Smooth muscle cell (in vitro differentiated cells): ENCODE data around the gene TMEM139. TPM values are rescaled to one million over a fixed set of nuclear protein-coding genes. Genes with fewer than 3 reads are reported as not detected.
"Not testable (repeated sequence)": the region's sequence is repeated elsewhere in the genome, so short reads cannot be mapped to it uniquely, and the experiment has no call there.

Experiments
- DNase-seq: peaks from one replicate; lab custom pipeline; 2025; ENCODE audit not compliant: unreplicated experiment; lab: John Stamatoyannopoulos, UW
- H2AFZ ChIP-seq: fragments of 200-600 bp; sonication (generic); 2 replicates; pipeline ENCODE4 v1.6.0; 2016; ENCODE audit warnings: antibody characterized with exemption, low read depth, mild to moderate bottlenecking
- H3F3A ChIP-seq: fragments of 200-600 bp; sonication (generic); 2 replicates; pipeline ENCODE4 v1.6.0; 2017; ENCODE audit warnings: antibody characterized with exemption, low read depth
- H3K27ac ChIP-seq: fragments of 200-600 bp; sonication (generic); 2 replicates; pipeline ENCODE4 v1.5.1; 2016; ENCODE audit warnings: low read depth, mild to moderate bottlenecking
- H3K27me3 ChIP-seq: fragments of 200-600 bp; sonication (generic); 2 replicates; pipeline ENCODE4 v1.6.1; 2016; ENCODE audit warnings: low read depth, mild to moderate bottlenecking
- H3K36me3 ChIP-seq: fragments of 200-600 bp; sonication (generic); 2 replicates; pipeline ENCODE4 v1.5.1; 2016; ENCODE audit warnings: low read depth
- H3K4me1 ChIP-seq: fragments of 200-600 bp; sonication (generic); 2 replicates; pipeline ENCODE4 v1.5.1; 2016; ENCODE audit warnings: low read depth
- H3K4me2 ChIP-seq: fragments of 200-600 bp; sonication (generic); 2 replicates; pipeline ENCODE4 v1.6.0; 2016; ENCODE audit warnings: mild to moderate bottlenecking
- H3K4me3 ChIP-seq: fragments of 200-600 bp; sonication (generic); 2 replicates; pipeline ENCODE4 v1.5.1; 2016; ENCODE audit warnings: mild to moderate bottlenecking
- H3K79me2 ChIP-seq: fragments of 200-600 bp; sonication (generic); 2 replicates; pipeline ENCODE4 v1.6.0; 2016; ENCODE audit warnings: low read depth, mild to moderate bottlenecking
- H3K9ac ChIP-seq: fragments of 200-600 bp; sonication (generic); 2 replicates; pipeline ENCODE4 v1.6.0; 2016; ENCODE audit warnings: low read depth
- H3K9me3 ChIP-seq: fragments of 200-600 bp; sonication (generic); replicated peaks from 2 replicates; pipeline ENCODE4 v1.5.1; 2016; ENCODE audit warnings: low read depth
- H4K20me1 ChIP-seq: fragments of 200-600 bp; sonication (generic); 2 replicates; pipeline ENCODE4 v1.6.0; 2016; ENCODE audit warnings: low read depth
- CTCF ChIP-seq: fragments of 200-600 bp; sonication (generic); IDR thresholded peaks from 2 replicates; pipeline ENCODE4 v1.5.1; 2017; ENCODE audit warnings: borderline replicate concordance, mild to moderate bottlenecking, antibody characterized with exemption; ENCODE audit not compliant: insufficient read depth, poor library complexity, severe bottlenecking
- WGBS: methylation state at CpG from one replicate; pipeline ENCODE4 v1.1.7; 2016; ENCODE audit warnings: low lambda C conversion rate; 5-methylcytosine and 5-hydroxymethylcytosine counted together
- polyA plus RNA-seq: library from polyadenylated mRNA; unstranded; fragments of >200 nt; fragmentation: Nextera tagmentation; extraction: Ambion mirVana; gene quantifications from 2 replicates; pipeline ENCODE4 v1.2.1, GENCODE V29; 2016
- total RNA-seq: library from RNA; depleted of rRNA; stranded (reverse); fragments of >200 nt; gene quantifications from 2 replicates; pipeline ENCODE4 v1.2.3, GENCODE V29; 2014

TMEM139 gene
- total and polyA plus RNA-seq, 2 experiments from 2014 or later = 0.93 to 9.1 TPM

GRCh38 chr7:143263266-143264195 lies 21.2 kb upstream of the TMEM139 start, which contains the start of gene GSTK1:
GSTK1 (plus strand) TSS chr7:143263441; CDS start chr7:143263514, 73 bp downstream.
- 7% methylated on average over 48 of the region's 48 CpGs for WGBS
- Histone ChIP-seq H3K4me3 (peak within 1 kb of the TSS; percentile 94), H3K27me3 (no peaks in the 10 kb centered on the region), H3K4me2 (peak within 1 kb of the TSS; percentile 98), H3K79me2 (peaks cover 4% of the 10 kb centered on the region), H3K36me3 (no peaks in the 10 kb centered on the region), H4K20me1 (no peaks in the 10 kb centered on the region), H3K9ac (peak within 1 kb of the TSS; percentile 82), H2AFZ (peak within 1 kb of the TSS; percentile 94), H3K9me3 (no peaks in the 10 kb centered on the region), H3K4me1 (no peaks in the 10 kb centered on the region), H3F3A (no peaks in the 10 kb centered on the region), H3K27ac (no peak within 1 kb of the TSS)
- no peak for TF ChIP-seq CTCF
- peak; percentile 32 for DNase-seq

DNA sequence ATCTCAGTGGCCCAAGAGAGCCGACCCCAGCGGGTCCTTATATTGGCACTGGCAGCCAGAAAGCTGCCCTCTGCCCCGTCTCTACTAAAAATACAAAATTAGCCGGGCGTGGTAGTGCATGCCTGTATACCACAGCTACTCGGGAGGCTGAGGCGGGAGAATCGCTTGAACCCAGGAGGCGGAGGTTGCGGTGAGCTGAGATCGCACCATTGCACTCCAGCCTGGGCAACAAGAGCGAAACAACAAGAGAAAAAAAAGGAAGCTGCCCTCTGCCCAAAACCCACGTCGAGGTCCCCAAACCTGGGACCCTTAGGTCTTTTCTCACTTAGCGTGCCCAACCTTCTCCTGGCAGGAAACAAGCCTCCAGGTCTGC lies 20.6 kb upstream of the TMEM139 start:
- not testable (repeated sequence) for H2AFZ ChIP-seq, H3K27me3 ChIP-seq, H3K9me3 ChIP-seq, DNase-seq, H3K4me1 ChIP-seq, H3K79me2 ChIP-seq, H4K20me1 ChIP-seq, H3K9ac ChIP-seq, H3K27ac ChIP-seq, H3F3A ChIP-seq, H3K36me3 ChIP-seq
- 90% methylated on average over 15 of the region's 15 CpGs for WGBS
- peak overlapping the region; percentile 98 for H3K4me2 ChIP-seq
- H3K4me3 ChIP-seq = peak overlapping the region; percentile 94

GRCh38 chr7:143265017-143265693 lies 19.6 kb upstream of the TMEM139 start:
- Histone ChIP-seq H3K4me2 (no peak overlapping the region), H3K4me3 (no peak overlapping the region), H3F3A (no peaks in the 10 kb centered on the region), H4K20me1 (no peaks in the 10 kb centered on the region), H3K9ac (no peak overlapping the region), H3K27ac (no peak overlapping the region), H3K79me2 (peaks cover 4% of the 10 kb centered on the region), H3K36me3 (no peaks in the 10 kb centered on the region), H3K4me1 (no peaks in the 10 kb centered on the region), H2AFZ (no peak overlapping the region), H3K27me3 (no peaks in the 10 kb centered on the region), H3K9me3 (no peaks in the 10 kb centered on the region)
- 91% methylated on average over 15 of the region's 15 CpGs for WGBS
- DNase-seq = no peak
- TF ChIP-seq CTCF = no peak

DNA sequence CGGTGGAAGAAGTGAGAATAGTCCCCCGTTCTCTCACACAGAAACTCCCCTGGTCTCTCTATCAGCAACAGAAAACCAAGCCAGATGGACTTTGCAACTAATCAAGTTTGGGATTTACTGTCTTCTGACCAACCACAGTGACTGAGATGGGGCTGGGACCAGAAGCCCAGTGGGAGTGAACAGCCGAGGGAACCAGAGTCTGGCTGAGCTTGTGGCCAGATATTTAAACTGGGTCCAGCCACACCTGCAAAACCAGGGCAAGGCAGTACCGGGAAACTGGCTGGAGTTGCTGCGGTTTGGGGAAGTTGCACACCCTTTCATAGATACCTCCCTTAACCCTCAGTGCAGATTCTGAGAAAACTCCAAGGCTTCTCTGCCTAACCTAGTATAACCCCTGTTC lies 15.5 kb upstream of the TMEM139 start:
- no peak for DNase-seq
- no peaks in the 10 kb centered on the region for H4K20me1 ChIP-seq
- H3K27ac ChIP-seq = no peak overlapping the region
- H3F3A ChIP-seq = no peaks in the 10 kb centered on the region
- H3K9ac ChIP-seq = no peak overlapping the region
- no peak overlapping the region for H3K4me3 ChIP-seq
- H3K4me2 ChIP-seq = no peak overlapping the region
- H3K27me3 ChIP-seq = no peaks in the 10 kb centered on the region
- WGBS = 84% methylated on average over 5 of the region's 5 CpGs
- H3K4me1 ChIP-seq = no peaks in the 10 kb centered on the region
- no peak overlapping the region for H2AFZ ChIP-seq
- H3K36me3 ChIP-seq = no peaks in the 10 kb centered on the region
- no peak for TF ChIP-seq CTCF
- H3K9me3 ChIP-seq = no peaks in the 10 kb centered on the region
- H3K79me2 ChIP-seq = peaks cover 4% of the 10 kb centered on the region
